Progenitor cell of endocrine pancreas (in vitro differentiated cells): ENCODE measurements around the gene TWSG1. TPM values are rescaled to one million over a fixed set of nuclear protein-coding genes. Genes with fewer than 3 reads are reported as not detected.
"Not testable (repeated sequence)": the region's sequence is repeated elsewhere in the genome, so short reads cannot be mapped to it uniquely, and the experiment has no call there.

Source experiments
- DNase-seq: peaks from one replicate; pipeline ENCODE4 v3.0.0; 2021; ENCODE audit warnings: low spot score; ENCODE audit not compliant: unreplicated experiment
- H3K27ac Mint-ChIP-seq: 2 replicates; pipeline ENCODE4 v1.8.0; 2021; ENCODE audit warnings: mild to moderate bottlenecking, moderate library complexity, mixed read lengths
- H3K27me3 Mint-ChIP-seq: 2 replicates; pipeline ENCODE4 v1.8.0; 2021; ENCODE audit warnings: mixed read lengths
- H3K36me3 Mint-ChIP-seq: 2 replicates; pipeline ENCODE4 v1.8.0; 2022; ENCODE audit warnings: mixed read lengths; ENCODE audit not compliant: insufficient read depth
- H3K4me1 Mint-ChIP-seq: 2 replicates; pipeline ENCODE4 v1.8.0; 2021; ENCODE audit warnings: low read depth, mixed read lengths
- H3K4me3 Mint-ChIP-seq: 2 replicates; pipeline ENCODE4 v1.8.0; 2021; ENCODE audit warnings: low read depth, mild to moderate bottlenecking, moderate library complexity, mixed read lengths
- H3K9me3 Mint-ChIP-seq: 2 replicates; pipeline ENCODE4 v1.8.0; 2021; ENCODE audit warnings: low read depth, mixed read lengths
- total RNA-seq: library from RNA; stranded (reverse); gene quantifications from 2 replicates; pipeline ENCODE4 v1.2.1, GENCODE V29; 2021
- TF ChIP-seq, protein P1 (sequence below): fragments of 200-600 bp; sonication (generic); IDR thresholded peaks from one replicate; pipeline ENCODE4 v1.5.0; 2021; ENCODE audit warnings: antibody characterized with exemption, mild to moderate bottlenecking; ENCODE audit not compliant: unreplicated experiment

TWSG1 gene
- total RNA-seq, 1 donor from 2014 or later = 38.1 TPM

- H3K27me3 Mint-ChIP-seq = no peaks in the 10 kb centered on the region
- TF ChIP-seq, protein P1, sequence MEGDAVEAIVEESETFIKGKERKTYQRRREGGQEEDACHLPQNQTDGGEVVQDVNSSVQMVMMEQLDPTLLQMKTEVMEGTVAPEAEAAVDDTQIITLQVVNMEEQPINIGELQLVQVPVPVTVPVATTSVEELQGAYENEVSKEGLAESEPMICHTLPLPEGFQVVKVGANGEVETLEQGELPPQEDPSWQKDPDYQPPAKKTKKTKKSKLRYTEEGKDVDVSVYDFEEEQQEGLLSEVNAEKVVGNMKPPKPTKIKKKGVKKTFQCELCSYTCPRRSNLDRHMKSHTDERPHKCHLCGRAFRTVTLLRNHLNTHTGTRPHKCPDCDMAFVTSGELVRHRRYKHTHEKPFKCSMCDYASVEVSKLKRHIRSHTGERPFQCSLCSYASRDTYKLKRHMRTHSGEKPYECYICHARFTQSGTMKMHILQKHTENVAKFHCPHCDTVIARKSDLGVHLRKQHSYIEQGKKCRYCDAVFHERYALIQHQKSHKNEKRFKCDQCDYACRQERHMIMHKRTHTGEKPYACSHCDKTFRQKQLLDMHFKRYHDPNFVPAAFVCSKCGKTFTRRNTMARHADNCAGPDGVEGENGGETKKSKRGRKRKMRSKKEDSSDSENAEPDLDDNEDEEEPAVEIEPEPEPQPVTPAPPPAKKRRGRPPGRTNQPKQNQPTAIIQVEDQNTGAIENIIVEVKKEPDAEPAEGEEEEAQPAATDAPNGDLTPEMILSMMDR = no peak
- no peak for DNase-seq
- no peak overlapping the region for H3K27ac Mint-ChIP-seq
- no peaks in the 10 kb centered on the region for H3K4me1 Mint-ChIP-seq
- no peak overlapping the region for H3K4me3 Mint-ChIP-seq
- no peaks in the 10 kb centered on the region for H3K36me3 Mint-ChIP-seq
- H3K9me3 Mint-ChIP-seq = no peaks in the 10 kb centered on the region
Observed at GRCh38 chr18:9421096-9421900, 86.7 kb downstream of the TWSG1 start.

- no peak overlapping the region for H3K27ac Mint-ChIP-seq
- no peak for DNase-seq
- TF ChIP-seq, protein P1 = no peak
- H3K4me1 Mint-ChIP-seq = no peaks in the 10 kb centered on the region
- no peaks in the 10 kb centered on the region for H3K36me3 Mint-ChIP-seq
- H3K4me3 Mint-ChIP-seq = no peak overlapping the region
- H3K27me3 Mint-ChIP-seq = no peaks in the 10 kb centered on the region
- no peaks in the 10 kb centered on the region for H3K9me3 Mint-ChIP-seq
Observed at GRCh38 chr18:9421901-9422327, 87.3 kb downstream of the TWSG1 start.

GRCh38 chr18:9422816-9423519, 88.4 kb downstream of the TWSG1 start:
- DNase-seq = no peak
- Mint-ChIP-seq H3K27ac (no peak overlapping the region), H3K27me3 (no peaks in the 10 kb centered on the region), H3K4me3 (no peak overlapping the region), H3K4me1 (no peaks in the 10 kb centered on the region), H3K36me3 (no peaks in the 10 kb centered on the region), H3K9me3 (no peaks in the 10 kb centered on the region)
- TF ChIP-seq, protein P1 = no peak

DNA sequence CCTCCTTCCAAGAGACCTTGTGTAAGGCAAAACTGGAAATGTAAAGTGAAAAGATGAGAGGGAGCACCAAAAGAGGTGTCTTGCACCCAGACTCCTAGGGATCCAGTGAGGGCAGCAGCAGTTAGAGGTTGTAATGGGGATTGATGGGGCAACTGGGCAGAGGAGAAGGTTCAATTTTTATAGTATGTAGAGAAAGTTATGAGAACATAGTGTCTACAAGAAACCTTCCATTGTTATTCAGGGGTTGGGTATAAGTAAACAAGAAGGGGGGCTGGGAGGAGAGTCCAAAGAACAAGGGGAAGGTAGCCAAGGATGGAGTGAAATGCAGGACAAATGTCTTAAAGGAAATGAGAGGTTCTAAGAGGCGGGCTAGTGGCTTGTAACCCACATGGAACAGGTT, 89.1 kb downstream of the TWSG1 start:
- H3K27me3 Mint-ChIP-seq, H3K36me3 Mint-ChIP-seq, H3K4me1 Mint-ChIP-seq, H3K9me3 Mint-ChIP-seq, H3K4me3 Mint-ChIP-seq, DNase-seq, H3K27ac Mint-ChIP-seq: not testable (repeated sequence)

DNA sequence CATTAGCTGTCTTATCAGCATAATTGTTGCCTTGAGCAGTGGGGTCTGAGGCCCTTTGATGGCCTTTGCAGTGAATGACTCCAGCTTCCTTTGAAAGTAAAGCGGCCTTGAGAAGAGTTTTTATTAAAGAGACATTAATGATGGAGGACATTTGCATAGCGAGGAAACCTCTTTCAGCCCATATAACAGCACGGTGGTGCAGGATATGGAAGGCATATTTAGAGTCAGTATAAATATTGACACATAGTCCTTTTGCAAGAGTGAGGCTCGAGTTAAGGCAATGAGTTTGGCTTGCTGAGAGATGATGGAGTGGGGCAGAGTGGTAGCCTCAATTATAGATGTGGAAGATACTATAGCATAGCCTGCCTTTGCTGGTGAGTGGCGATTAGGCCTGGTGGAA, 89.7 kb downstream of the TWSG1 start:
- H3K27me3 Mint-ChIP-seq, H3K36me3 Mint-ChIP-seq, DNase-seq, H3K4me3 Mint-ChIP-seq, H3K9me3 Mint-ChIP-seq, H3K27ac Mint-ChIP-seq, H3K4me1 Mint-ChIP-seq: not testable (repeated sequence)

DNA sequence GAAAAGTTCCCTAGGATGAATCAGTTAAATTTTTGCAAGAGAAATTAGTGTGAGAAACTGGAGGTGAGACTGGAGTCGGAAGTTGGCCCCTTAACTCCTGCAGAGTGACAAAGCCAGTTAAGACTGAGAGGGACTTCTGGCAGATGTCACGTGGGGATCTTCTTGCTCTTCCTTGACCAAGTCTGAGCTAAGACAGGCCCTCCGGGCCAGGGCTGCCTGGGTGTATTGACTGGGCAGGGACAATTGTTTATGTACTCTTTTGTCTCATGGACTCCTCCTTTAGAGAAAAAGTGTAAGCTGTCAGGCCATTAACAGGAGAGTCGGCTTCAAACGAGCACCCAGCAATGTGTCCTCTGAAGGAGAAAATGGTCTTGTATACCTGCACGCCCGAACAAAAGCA, 92.2 kb downstream of the TWSG1 start:
- H3K27me3 Mint-ChIP-seq = no peaks in the 10 kb centered on the region
- no peaks in the 10 kb centered on the region for H3K36me3 Mint-ChIP-seq
- TF ChIP-seq, protein P1 = no peak
- H3K4me1 Mint-ChIP-seq = no peaks in the 10 kb centered on the region
- no peak overlapping the region for H3K4me3 Mint-ChIP-seq
- no peak overlapping the region for H3K27ac Mint-ChIP-seq
- peaks cover 7% of the 10 kb centered on the region for H3K9me3 Mint-ChIP-seq
- no peak for DNase-seq
